HG02623 (cell line): ENCODE data around the gene TRAK1.

Experiments used
- ATAC-seq: cut with Tn5 transposase; IDR thresholded peaks from one replicate; pipeline ENCODE4 v1.9.1; 2021; ENCODE audit warnings: moderate library complexity; ENCODE audit not compliant: unreplicated experiment

TRAK1 gene

GRCh38 chr3:42149975-42150374, 58.8 kb downstream of the TRAK1 start:
- ATAC-seq: no peak

GRCh38 chr3:42151596-42152168, 60.5 kb downstream of the TRAK1 start:
- no peak for ATAC-seq

- no peak for ATAC-seq
Observed at GRCh38 chr3:42152193-42152592, 61.0 kb downstream of the TRAK1 start.

- no peak for ATAC-seq
Observed at GRCh38 chr3:42153039-42153438, 61.9 kb downstream of the TRAK1 start.

- ATAC-seq: no peak
Observed at GRCh38 chr3:42157540-42158538, 66.7 kb downstream of the TRAK1 start.

GRCh38 chr3:42159147-42159546, 68.0 kb downstream of the TRAK1 start:
- ATAC-seq: no peak

GRCh38 chr3:42159706-42160472, 68.7 kb downstream of the TRAK1 start:
- peak; percentile 74 for ATAC-seq

GRCh38 chr3:42161050-42161935, 70.1 kb downstream of the TRAK1 start:
- no peak for ATAC-seq

- ATAC-seq: no peak
Observed at GRCh38 chr3:42162462-42162861, 71.3 kb downstream of the TRAK1 start.

GRCh38 chr3:42163622-42164244, 72.6 kb downstream of the TRAK1 start:
- no peak for ATAC-seq

- no peak for ATAC-seq
Observed at GRCh38 chr3:42164656-42165055, 73.5 kb downstream of the TRAK1 start.

- no peak for ATAC-seq
Observed at GRCh38 chr3:42165211-42165610, 74.1 kb downstream of the TRAK1 start.

- no peak for ATAC-seq
Observed at GRCh38 chr3:42166214-42166613, 75.1 kb downstream of the TRAK1 start.

GRCh38 chr3:42166662-42167300, 75.6 kb downstream of the TRAK1 start:
- ATAC-seq: no peak

- no peak for ATAC-seq
Observed at GRCh38 chr3:42169579-42170120, 78.5 kb downstream of the TRAK1 start.

- no peak for ATAC-seq
Observed at GRCh38 chr3:42172047-42172654, 81.0 kb downstream of the TRAK1 start.

- ATAC-seq: no peak
Observed at GRCh38 chr3:42173307-42173706, 82.2 kb downstream of the TRAK1 start.

- ATAC-seq: no peak
Observed at GRCh38 chr3:42174679-42175385, 83.7 kb downstream of the TRAK1 start.
